ENCODE measurements around the gene LRBA.

The LRBA gene

DNA sequence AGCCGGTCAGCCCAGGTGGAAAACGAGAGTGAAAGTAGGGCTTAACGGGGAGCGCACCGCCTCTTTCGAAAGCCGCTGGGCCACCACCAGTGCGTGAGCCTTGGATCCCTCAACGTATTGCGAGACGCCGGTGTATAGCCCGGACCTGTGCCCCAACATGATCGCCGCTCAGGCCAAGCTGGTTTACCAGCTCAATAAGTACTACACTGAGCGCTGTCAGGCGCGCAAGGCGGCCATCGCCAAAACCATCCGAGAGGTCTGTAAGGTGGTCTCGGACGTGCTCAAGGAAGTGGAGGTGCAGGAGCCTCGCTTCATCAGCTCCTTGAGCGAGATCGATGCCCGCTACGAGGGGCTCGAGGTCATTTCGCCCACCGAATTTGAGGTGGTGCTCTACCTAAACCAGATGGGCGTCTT lies 432.2 kb downstream of the LRBA start:
- H3K79me2 ChIP-seq (ENCODE audit: control insufficient read depth, low read length) = no peaks in the 10 kb centered on the region
- H3K4me2 ChIP-seq (ENCODE audit: low read length) = no peak overlapping the region
- H3K9me2 ChIP-seq (replicated peaks; ENCODE audit: control insufficient read depth, low read length) = no peaks in the 10 kb centered on the region
- peaks cover 34% of the 10 kb centered on the region for H3K36me3 ChIP-seq (ENCODE audit: control insufficient read depth, low read length)
- H3K4me3 ChIP-seq (ENCODE audit: low read length) = no peak overlapping the region
- no peaks in the 10 kb centered on the region for H4K20me1 ChIP-seq (ENCODE audit: control insufficient read depth, insufficient read depth, low read depth, low read length)
- peaks cover 16% of the 10 kb centered on the region; the same call in 1 of the 2 replicates for H3K9me3 ChIP-seq (ENCODE audit: control insufficient read depth, insufficient read depth, low read length)
- H3K27ac ChIP-seq (ENCODE audit: low read depth, low read length) = no peak overlapping the region
- H3K4me1 ChIP-seq (ENCODE audit: control insufficient read depth, low read length) = no peaks in the 10 kb centered on the region
- TF ChIP-seq CTCF (IDR thresholded peaks at IDR 0.05; ENCODE audit: low read depth, low read length, poor library complexity, severe bottlenecking) (no peak), EZH2phosphoT487 (IDR thresholded peaks at IDR 0.05; ENCODE audit: borderline replicate concordance, low read length) (no peak)
- H3K27me3 ChIP-seq (ENCODE audit: control insufficient read depth, low read length) = no peaks in the 10 kb centered on the region
- no peaks in the 10 kb centered on the region for H3F3A ChIP-seq (ENCODE audit: control insufficient read depth, insufficient read depth)

- TF ChIP-seq CTCF (IDR thresholded peaks at IDR 0.05; ENCODE audit: low read depth, low read length, poor library complexity, severe bottlenecking) (no peak), EZH2phosphoT487 (IDR thresholded peaks at IDR 0.05; ENCODE audit: borderline replicate concordance, low read length) (no peak)
- Histone ChIP-seq H3K36me3 (ENCODE audit: control insufficient read depth, low read length) (peaks cover 34% of the 10 kb centered on the region), H3K4me1 (ENCODE audit: control insufficient read depth, low read length) (no peaks in the 10 kb centered on the region), H3K9me2 (replicated peaks; ENCODE audit: control insufficient read depth, low read length) (no peaks in the 10 kb centered on the region), H3K79me2 (ENCODE audit: control insufficient read depth, low read length) (no peaks in the 10 kb centered on the region), H3K4me3 (ENCODE audit: low read length) (no peak within 1 kb of the TSS), H3K27ac (ENCODE audit: low read depth, low read length) (no peak within 1 kb of the TSS), H3K4me2 (ENCODE audit: low read length) (no peak within 1 kb of the TSS), H3F3A (ENCODE audit: control insufficient read depth, insufficient read depth) (no peaks in the 10 kb centered on the region), H3K9me3 (ENCODE audit: control insufficient read depth, insufficient read depth, low read length) (peaks cover 16% of the 10 kb centered on the region; the same call in 1 of the 2 replicates), H3K27me3 (ENCODE audit: control insufficient read depth, low read length) (no peaks in the 10 kb centered on the region), H4K20me1 (ENCODE audit: control insufficient read depth, insufficient read depth, low read depth, low read length) (no peaks in the 10 kb centered on the region)
These were observed 432.8 kb downstream of the LRBA start, which contains the start of gene MAB21L2 for GRCh38 chr4:150582146-150582872. Gene MAB21L2 (plus strand): TSS chr4:150582151. CDS start chr4:150583030, 879 bp downstream.

- Histone ChIP-seq H3K27me3 (ENCODE audit: control insufficient read depth, low read length) (no peaks in the 10 kb centered on the region), H4K20me1 (ENCODE audit: control insufficient read depth, insufficient read depth, low read depth, low read length) (no peaks in the 10 kb centered on the region), H3F3A (ENCODE audit: control insufficient read depth, insufficient read depth) (no peaks in the 10 kb centered on the region), H3K9me2 (replicated peaks; ENCODE audit: control insufficient read depth, low read length) (no peaks in the 10 kb centered on the region), H3K27ac (ENCODE audit: low read depth, low read length) (no peak overlapping the region), H3K9me3 (ENCODE audit: control insufficient read depth, insufficient read depth, low read length) (peaks cover 16% of the 10 kb centered on the region; the same call in 1 of the 2 replicates), H3K36me3 (ENCODE audit: control insufficient read depth, low read length) (peaks cover 34% of the 10 kb centered on the region), H3K4me3 (ENCODE audit: low read length) (no peak overlapping the region), H3K79me2 (ENCODE audit: control insufficient read depth, low read length) (no peaks in the 10 kb centered on the region), H3K4me2 (ENCODE audit: low read length) (no peak overlapping the region), H3K4me1 (ENCODE audit: control insufficient read depth, low read length) (no peaks in the 10 kb centered on the region)
- no peak for TF ChIP-seq EZH2phosphoT487 (IDR thresholded peaks at IDR 0.05; ENCODE audit: borderline replicate concordance, low read length)
- TF ChIP-seq CTCF (IDR thresholded peaks at IDR 0.05; ENCODE audit: low read depth, low read length, poor library complexity, severe bottlenecking) = no peak
These were observed 433.4 kb downstream of the LRBA start for GRCh38 chr4:150581641-150582051.
